GM23338 (cell line): ENCODE data around the gene PHRF1. TPM values are rescaled to one million over a fixed set of nuclear protein-coding genes. Genes with fewer than 3 reads are reported as not detected.

ENCODE experiments used
- ATAC-seq: fragments of 200-7000 bp; cut with Tn5 transposase; 3 replicates; pipeline ENCODE4 v1.9.1; 2020
- DNase-seq: peaks from one replicate; pipeline ENCODE4 v3.0.0-alpha.2; 2015; ENCODE audit warnings: low spot score
- H2AFZ ChIP-seq: fragments of 200-600 bp; sonication (generic); 2 replicates; pipeline ENCODE4 v1.8.0; 2016; ENCODE audit warnings: antibody characterized with exemption, mild to moderate bottlenecking, moderate library complexity
- H3F3A ChIP-seq: fragments of 200-600 bp; sonication (generic); replicated peaks from 2 replicates; pipeline ENCODE4 v1.8.0; 2017; ENCODE audit warnings: antibody characterized with exemption, mixed run types, low read depth
- H3K27ac ChIP-seq: fragments of 200-600 bp; sonication (generic); 2 replicates; pipeline ENCODE4 v1.6.1; 2016; ENCODE audit warnings: low read depth
- H3K27me3 ChIP-seq: fragments of 200-600 bp; sonication (generic); 2 replicates; pipeline ENCODE4 v1.8.0; 2016; ENCODE audit warnings: mild to moderate bottlenecking, mixed run types, moderate library complexity; ENCODE audit not compliant: insufficient read depth
- H3K36me3 ChIP-seq: fragments of 200-600 bp; sonication (generic); 2 replicates; pipeline ENCODE4 v1.8.0; 2016; ENCODE audit warnings: mild to moderate bottlenecking; ENCODE audit not compliant: insufficient read depth
- H3K4me1 ChIP-seq: fragments of 200-600 bp; sonication (generic); 2 replicates; pipeline ENCODE4 v1.8.0; 2016; ENCODE audit warnings: mild to moderate bottlenecking, moderate library complexity; ENCODE audit not compliant: insufficient read depth
- H3K4me2 ChIP-seq: fragments of 200-600 bp; sonication (generic); 2 replicates; pipeline ENCODE4 v1.7.1; 2017; ENCODE audit warnings: mixed run types
- H3K4me3 ChIP-seq: fragments of 200-600 bp; sonication (generic); 2 replicates; pipeline ENCODE4 v1.6.1; 2016; ENCODE audit warnings: mixed run types
- H3K79me2 ChIP-seq: fragments of 200-600 bp; sonication (generic); replicated peaks from 2 replicates; pipeline ENCODE4 v1.8.0; 2017; ENCODE audit warnings: mild to moderate bottlenecking; ENCODE audit not compliant: insufficient read depth
- H3K9me2 ChIP-seq: fragments of 200-600 bp; sonication (generic); 2 replicates; pipeline ENCODE4 v1.8.0; 2017; ENCODE audit not compliant: insufficient read depth
- H4K20me1 ChIP-seq: fragments of 200-600 bp; sonication (generic); replicated peaks from 2 replicates; pipeline ENCODE4 v1.8.0; 2017; ENCODE audit warnings: mild to moderate bottlenecking; ENCODE audit not compliant: insufficient read depth
- H3K27ac Mint-ChIP-seq: 2 replicates; pipeline ENCODE4 v1.8.0; 2020; ENCODE audit warnings: inconsistent platforms, mild to moderate bottlenecking, moderate library complexity, mixed read lengths
- H3K27me3 Mint-ChIP-seq: 3 replicates; pipeline ENCODE4 v1.8.0; 2022; ENCODE audit warnings: low read depth, mild to moderate bottlenecking, moderate library complexity, mixed read lengths, inconsistent platforms; ENCODE audit not compliant: insufficient read depth, poor library complexity
- H3K36me3 Mint-ChIP-seq: 3 replicates; pipeline ENCODE4 v1.8.0; 2021; ENCODE audit warnings: low read depth, mild to moderate bottlenecking, inconsistent platforms, moderate library complexity, mixed read lengths
- H3K4me1 Mint-ChIP-seq: 3 replicates; pipeline ENCODE4 v1.8.0; 2020; ENCODE audit warnings: mild to moderate bottlenecking, inconsistent platforms, mixed read lengths
- H3K4me3 Mint-ChIP-seq: 3 replicates; pipeline ENCODE4 v1.8.0; 2021; ENCODE audit warnings: moderate library complexity, mild to moderate bottlenecking, inconsistent platforms, mixed read lengths
- H3K9me3 Mint-ChIP-seq: 3 replicates; pipeline ENCODE4 v1.8.0; 2020; ENCODE audit warnings: moderate library complexity, mild to moderate bottlenecking, inconsistent platforms, mixed read lengths
- CREB1 ChIP-seq: fragments of 250-450 bp; sonication (Bioruptor Pico); IDR thresholded peaks from 2 replicates; pipeline ENCODE4 v1.5.0; 2020; ENCODE audit warnings: low read depth, mild to moderate bottlenecking, moderate library complexity
- ETS1 ChIP-seq: IDR thresholded peaks from 2 replicates; pipeline ENCODE4 v1.6.1; 2016; ENCODE audit warnings: antibody characterized with exemption
- EZH2 ChIP-seq: fragments of 200-600 bp; sonication (generic); IDR thresholded peaks from one replicate; pipeline ENCODE4 v1.8.0; 2017; ENCODE audit warnings: antibody characterized with exemption, mild to moderate bottlenecking, low read depth; ENCODE audit not compliant: unreplicated experiment
- EZH2phosphoT487 ChIP-seq: fragments of 200-600 bp; sonication (generic); IDR thresholded peaks from one replicate; pipeline ENCODE4 v1.8.1; 2018; ENCODE audit warnings: antibody characterized with exemption; ENCODE audit not compliant: unreplicated experiment
- JUNB ChIP-seq: IDR thresholded peaks from one replicate; pipeline ENCODE4 v1.6.1; 2016; ENCODE audit warnings: antibody characterized with exemption; ENCODE audit not compliant: unreplicated experiment
- NANOG ChIP-seq: IDR thresholded peaks from 2 replicates; pipeline ENCODE4 v1.6.1; 2016; ENCODE audit warnings: antibody characterized with exemption, borderline replicate concordance
- POLR2AphosphoS5 ChIP-seq: IDR thresholded peaks from 2 replicates; pipeline ENCODE4 v1.6.1; 2016; ENCODE audit warnings: antibody characterized with exemption, low read depth
- STAT1 ChIP-seq: IDR thresholded peaks from one replicate; pipeline ENCODE4 v1.6.1; 2016; ENCODE audit warnings: antibody characterized with exemption; ENCODE audit not compliant: unreplicated experiment
- ZNF114 ChIP-seq: fragments of 250-450 bp; sonication (Bioruptor Pico); IDR thresholded peaks from 2 replicates; pipeline ENCODE4 v1.5.0; 2020; ENCODE audit warnings: mild to moderate bottlenecking, moderate library complexity
- ZNF331 ChIP-seq: fragments of 250-450 bp; sonication (Bioruptor Pico); IDR thresholded peaks from 2 replicates; pipeline ENCODE4 v1.5.0; 2020; ENCODE audit warnings: low read depth, mild to moderate bottlenecking, moderate library complexity
- ZNF462 ChIP-seq: fragments of 250-450 bp; sonication (Bioruptor Pico); IDR thresholded peaks from 2 replicates; pipeline ENCODE4 v1.5.0; 2020; ENCODE audit warnings: mild to moderate bottlenecking, moderate library complexity
- polyA plus RNA-seq: library from polyadenylated mRNA; unstranded; fragments of >200 nt; fragmentation: Nextera tagmentation; extraction: Ambion mirVana; gene quantifications from 2 replicates; pipeline ENCODE4 v1.2.1, GENCODE V29; 2016
- total RNA-seq: library from RNA; depleted of rRNA; stranded (reverse); fragments of >200 nt; shearing (Covaris generic); gene quantifications from 2 replicates; pipeline ENCODE4 v1.2.3, GENCODE V29; 2014
- TF ChIP-seq, protein P1 (sequence below), 2 experiments: fragments of 200-600 bp in 1 of 2; sonication (generic) in 1 of 2; conservative IDR thresholded peaks; 2 replicates each; pipeline versions ENCODE4 v1.5.1 to v1.6.1; 2016 to 2017; ENCODE audit warnings: antibody characterized with exemption in 2 of 2, low read depth in 2 of 2, mild to moderate bottlenecking in 2 of 2, moderate library complexity in 1 of 2
- TF ChIP-seq, protein P2 (sequence below): IDR thresholded peaks from one replicate; pipeline ENCODE4 v1.6.1; 2018; ENCODE audit warnings: antibody characterized with exemption; ENCODE audit not compliant: unreplicated experiment

Gene PHRF1
- total and polyA plus RNA-seq, 2 experiments from 2014 or later = 11.0 to 45.9 TPM

- Mint-ChIP-seq H3K27me3 (peaks cover 32% of the 10 kb centered on the region), H3K9me3 (peaks cover 2% of the 10 kb centered on the region; the same call in 1 of the 3 replicates), H3K36me3 (no peaks in the 10 kb centered on the region), H3K4me1 (peaks cover 11% of the 10 kb centered on the region), H3K27ac (no peak overlapping the region), H3K4me3 (no peak overlapping the region)
- no peak for ATAC-seq
- no peak for DNase-seq
- H3K4me1 ChIP-seq = peaks cover 10% of the 10 kb centered on the region
- peaks cover 11% of the 10 kb centered on the region for H4K20me1 ChIP-seq
- no peak overlapping the region for H3K4me3 ChIP-seq
- H3K36me3 ChIP-seq = no peaks in the 10 kb centered on the region
- peaks cover 12% of the 10 kb centered on the region; the same call in 1 of the 2 replicates for H3F3A ChIP-seq
- H3K4me2 ChIP-seq = no peak overlapping the region
- peaks cover 28% of the 10 kb centered on the region for H3K27me3 ChIP-seq
- H3K79me2 ChIP-seq = 0 out of 2 replicates have a peak, but pooled peaks cover 7% of the 10 kb centered on the region
- TF ChIP-seq CREB1 (CRISPR knock-in tag) (no peak), ETS1 (no peak), EZH2phosphoT487 (no peak), NANOG (no peak), STAT1 (no peak), ZNF462 (CRISPR knock-in tag) (no peak), ZNF331 (CRISPR knock-in tag) (no peak), POLR2AphosphoS5 (no peak), ZNF114 (CRISPR knock-in tag) (no peak), EZH2 (no peak), JUNB (no peak)
- TF ChIP-seq, protein P1, sequence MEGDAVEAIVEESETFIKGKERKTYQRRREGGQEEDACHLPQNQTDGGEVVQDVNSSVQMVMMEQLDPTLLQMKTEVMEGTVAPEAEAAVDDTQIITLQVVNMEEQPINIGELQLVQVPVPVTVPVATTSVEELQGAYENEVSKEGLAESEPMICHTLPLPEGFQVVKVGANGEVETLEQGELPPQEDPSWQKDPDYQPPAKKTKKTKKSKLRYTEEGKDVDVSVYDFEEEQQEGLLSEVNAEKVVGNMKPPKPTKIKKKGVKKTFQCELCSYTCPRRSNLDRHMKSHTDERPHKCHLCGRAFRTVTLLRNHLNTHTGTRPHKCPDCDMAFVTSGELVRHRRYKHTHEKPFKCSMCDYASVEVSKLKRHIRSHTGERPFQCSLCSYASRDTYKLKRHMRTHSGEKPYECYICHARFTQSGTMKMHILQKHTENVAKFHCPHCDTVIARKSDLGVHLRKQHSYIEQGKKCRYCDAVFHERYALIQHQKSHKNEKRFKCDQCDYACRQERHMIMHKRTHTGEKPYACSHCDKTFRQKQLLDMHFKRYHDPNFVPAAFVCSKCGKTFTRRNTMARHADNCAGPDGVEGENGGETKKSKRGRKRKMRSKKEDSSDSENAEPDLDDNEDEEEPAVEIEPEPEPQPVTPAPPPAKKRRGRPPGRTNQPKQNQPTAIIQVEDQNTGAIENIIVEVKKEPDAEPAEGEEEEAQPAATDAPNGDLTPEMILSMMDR (conservative IDR thresholded peaks at IDR 0.05; ENCODE audit: low read depth in 2 of 2) = no peak
- TF ChIP-seq, protein P2, sequence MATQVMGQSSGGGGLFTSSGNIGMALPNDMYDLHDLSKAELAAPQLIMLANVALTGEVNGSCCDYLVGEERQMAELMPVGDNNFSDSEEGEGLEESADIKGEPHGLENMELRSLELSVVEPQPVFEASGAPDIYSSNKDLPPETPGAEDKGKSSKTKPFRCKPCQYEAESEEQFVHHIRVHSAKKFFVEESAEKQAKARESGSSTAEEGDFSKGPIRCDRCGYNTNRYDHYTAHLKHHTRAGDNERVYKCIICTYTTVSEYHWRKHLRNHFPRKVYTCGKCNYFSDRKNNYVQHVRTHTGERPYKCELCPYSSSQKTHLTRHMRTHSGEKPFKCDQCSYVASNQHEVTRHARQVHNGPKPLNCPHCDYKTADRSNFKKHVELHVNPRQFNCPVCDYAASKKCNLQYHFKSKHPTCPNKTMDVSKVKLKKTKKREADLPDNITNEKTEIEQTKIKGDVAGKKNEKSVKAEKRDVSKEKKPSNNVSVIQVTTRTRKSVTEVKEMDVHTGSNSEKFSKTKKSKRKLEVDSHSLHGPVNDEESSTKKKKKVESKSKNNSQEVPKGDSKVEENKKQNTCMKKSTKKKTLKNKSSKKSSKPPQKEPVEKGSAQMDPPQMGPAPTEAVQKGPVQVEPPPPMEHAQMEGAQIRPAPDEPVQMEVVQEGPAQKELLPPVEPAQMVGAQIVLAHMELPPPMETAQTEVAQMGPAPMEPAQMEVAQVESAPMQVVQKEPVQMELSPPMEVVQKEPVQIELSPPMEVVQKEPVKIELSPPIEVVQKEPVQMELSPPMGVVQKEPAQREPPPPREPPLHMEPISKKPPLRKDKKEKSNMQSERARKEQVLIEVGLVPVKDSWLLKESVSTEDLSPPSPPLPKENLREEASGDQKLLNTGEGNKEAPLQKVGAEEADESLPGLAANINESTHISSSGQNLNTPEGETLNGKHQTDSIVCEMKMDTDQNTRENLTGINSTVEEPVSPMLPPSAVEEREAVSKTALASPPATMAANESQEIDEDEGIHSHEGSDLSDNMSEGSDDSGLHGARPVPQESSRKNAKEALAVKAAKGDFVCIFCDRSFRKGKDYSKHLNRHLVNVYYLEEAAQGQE = no peak
- no peak overlapping the region for H2AFZ ChIP-seq
- H3K27ac ChIP-seq = no peak overlapping the region
- no peaks in the 10 kb centered on the region for H3K9me2 ChIP-seq
Measured at GRCh38 chr11:558503-558902, 17.8 kb upstream of the PHRF1 start.
